ENCODE data around the gene FCHSD2.

DNA sequence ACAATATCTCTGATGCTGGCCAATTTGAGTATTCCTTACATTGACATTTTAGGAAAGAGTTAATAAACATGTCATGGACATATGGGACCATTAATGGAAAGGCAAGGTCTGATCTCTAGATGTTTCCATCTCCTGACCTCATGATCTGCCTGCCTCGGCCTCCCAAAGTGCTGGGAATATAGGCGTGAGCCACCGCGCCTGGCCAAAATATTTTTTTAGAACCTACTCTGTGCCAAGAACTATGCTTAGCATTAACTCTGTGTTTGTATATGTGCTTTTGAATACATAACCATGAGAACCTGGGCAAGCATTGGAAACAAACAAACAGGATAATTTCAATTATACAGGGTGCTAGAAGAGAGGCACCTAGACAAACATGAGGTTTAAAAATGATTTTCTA is 204.7 kb downstream of the FCHSD2 start:
- TF ChIP-seq CTCF (IDR thresholded peaks at IDR 0.05) (no peak), POLR2A (IDR thresholded peaks at IDR 0.05) (no peak)
